HG02885 (cell line): ENCODE measurements around the gene NFKBIB.

Source experiments
- ATAC-seq: cut with Tn5 transposase; IDR thresholded peaks from one replicate; pipeline ENCODE4 v1.9.1; 2021; ENCODE audit warnings: mild to moderate bottlenecking; ENCODE audit not compliant: unreplicated experiment, poor library complexity

NFKBIB gene

DNA sequence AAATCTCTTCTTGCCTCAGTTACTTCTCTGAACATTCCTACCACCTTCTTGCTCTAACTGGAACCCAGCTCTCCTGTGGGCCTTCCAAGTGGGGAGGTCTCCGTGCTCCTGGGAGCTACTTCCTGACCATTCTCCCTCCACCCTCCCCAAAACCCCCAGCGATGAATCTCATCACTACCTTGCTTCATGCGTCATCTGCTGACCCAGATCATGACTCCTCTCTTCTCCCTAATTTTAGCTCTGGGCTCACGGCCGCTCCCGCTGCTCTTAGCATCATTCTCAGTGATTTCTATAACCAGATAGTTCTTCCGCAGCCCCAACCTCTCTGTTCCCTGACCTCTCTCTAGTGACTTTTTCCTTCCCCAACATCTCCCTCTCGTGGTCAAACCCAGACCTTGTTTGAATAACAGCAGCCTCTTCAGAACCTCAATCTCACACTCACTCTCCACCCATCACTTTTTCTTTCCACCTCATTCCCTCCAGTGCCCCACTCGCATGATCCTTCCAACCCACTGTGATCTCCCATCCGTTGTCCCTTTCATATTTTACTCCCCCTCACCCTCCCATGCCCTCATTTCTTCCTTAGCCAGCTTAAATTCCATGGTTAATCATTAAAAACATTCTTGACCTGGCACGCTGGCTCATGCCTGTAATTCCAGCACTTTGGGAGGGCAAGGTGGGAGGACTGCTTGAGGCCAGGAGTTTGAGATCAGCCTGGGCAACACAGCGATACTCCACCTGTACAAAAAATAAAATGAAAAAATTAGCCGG is 52.8 kb downstream of the NFKBIB start:
- ATAC-seq, result no peak

DNA sequence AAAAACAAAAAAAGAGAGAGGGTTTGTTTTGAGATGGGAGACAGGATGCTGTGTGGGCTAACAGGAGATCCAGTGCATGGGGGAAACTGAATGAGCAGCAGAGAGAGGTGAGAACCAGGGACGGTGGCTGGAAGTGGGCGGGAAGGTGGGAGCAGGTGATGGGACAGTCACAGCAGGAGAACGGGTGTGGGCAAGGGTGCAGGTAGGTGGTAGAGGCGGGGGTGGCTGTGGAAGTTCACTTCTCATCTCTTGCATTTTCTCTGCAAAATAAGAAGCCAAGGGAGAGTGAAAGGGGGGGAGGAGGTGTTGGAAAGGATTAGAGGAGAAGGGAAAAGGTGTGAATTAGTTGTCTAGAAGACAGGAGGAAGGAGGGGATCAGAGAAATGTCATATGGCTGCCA is 53.9 kb downstream of the NFKBIB start:
- no peak for ATAC-seq

- no peak for ATAC-seq
Observed at GRCh38 chr19:38956264-38956663, 56.5 kb downstream of the NFKBIB start.

- no peak for ATAC-seq
Observed at GRCh38 chr19:38958301-38958700, 58.5 kb downstream of the NFKBIB start.
